GM21529 (cell line): Measurements from ENCODE around the gene DOK6.
"Not testable (repeated sequence)": the region's sequence is repeated elsewhere in the genome, so short reads cannot be mapped to it uniquely, and the experiment has no call there.

ENCODE experiments used
- ATAC-seq: cut with Tn5 transposase; IDR thresholded peaks from one replicate; pipeline ENCODE4 v1.9.1; 2021; ENCODE audit not compliant: unreplicated experiment

The DOK6 gene

GRCh38 chr18:69787825-69788547, 387.3 kb downstream of the DOK6 start:
- no peak for ATAC-seq

- ATAC-seq = no peak
Observed at GRCh38 chr18:69789794-69790193, 389.1 kb downstream of the DOK6 start.

DNA sequence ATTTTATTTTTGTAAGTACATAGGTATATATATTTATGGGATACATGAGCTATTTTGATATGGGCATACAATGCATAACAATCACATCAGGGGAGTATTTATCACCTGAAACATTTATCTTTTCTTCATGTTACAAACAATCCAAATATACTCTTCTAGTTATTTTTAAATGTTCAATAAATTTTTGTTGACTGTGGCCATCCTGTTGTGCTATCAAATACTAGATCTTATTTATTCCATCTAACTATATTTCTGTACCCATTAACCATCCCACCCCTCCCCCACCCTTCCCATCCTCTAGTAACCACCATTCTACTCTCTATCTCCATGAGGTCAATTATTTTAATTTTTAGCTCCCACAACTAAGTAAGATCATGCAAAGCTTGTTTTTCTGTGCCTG, 390.0 kb downstream of the DOK6 start:
- no peak for ATAC-seq

- ATAC-seq = no peak
Observed at GRCh38 chr18:69795791-69796190, 395.1 kb downstream of the DOK6 start.

- ATAC-seq = no peak
Observed at GRCh38 chr18:69804776-69805501, 404.3 kb downstream of the DOK6 start.

GRCh38 chr18:69808399-69808798, 407.7 kb downstream of the DOK6 start:
- ATAC-seq = no peak

DNA sequence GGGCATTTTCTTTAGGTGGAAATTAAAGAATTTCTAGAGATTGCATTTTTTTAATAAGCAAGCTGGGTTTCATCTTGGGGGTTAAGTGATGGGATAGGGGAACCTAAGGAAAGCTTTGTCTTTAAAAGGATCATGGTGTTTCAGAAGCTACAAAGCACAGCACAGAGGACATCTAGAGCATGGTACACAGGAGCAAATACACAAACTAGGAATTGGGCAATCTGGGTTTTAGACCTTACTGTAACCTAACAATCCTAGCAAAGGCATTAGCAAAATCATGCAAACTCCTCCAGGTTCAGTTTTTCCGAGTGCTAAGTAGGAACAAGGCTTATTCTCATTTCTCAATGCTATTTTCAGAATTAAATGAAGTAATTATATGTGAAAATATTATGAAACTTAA, 412.9 kb downstream of the DOK6 start:
- no peak for ATAC-seq

- ATAC-seq = no peak
Observed at GRCh38 chr18:69814861-69815385, 414.2 kb downstream of the DOK6 start.

- ATAC-seq = no peak
Observed at GRCh38 chr18:69817335-69817940, 416.8 kb downstream of the DOK6 start.

DNA sequence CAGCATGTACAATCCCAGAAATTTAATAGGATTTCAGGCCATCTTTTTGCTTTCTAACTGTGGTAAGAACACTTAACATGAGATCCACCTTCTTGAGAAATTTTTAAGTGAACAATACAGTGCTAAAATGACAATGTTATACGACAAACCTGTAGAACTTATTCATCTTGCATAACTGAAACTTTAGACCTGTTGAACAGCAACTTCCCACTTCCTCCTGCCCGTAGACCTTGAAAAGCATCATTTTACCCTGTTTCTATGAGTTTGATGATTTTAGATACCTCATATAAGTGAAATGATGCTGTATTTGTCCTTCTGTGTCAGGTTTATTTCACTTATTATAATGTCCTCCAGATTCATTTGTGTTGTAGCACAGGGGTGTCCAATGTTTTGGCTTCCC, 418.8 kb downstream of the DOK6 start:
- ATAC-seq = no peak

- no peak for ATAC-seq
Observed at GRCh38 chr18:69820538-69820937, 419.9 kb downstream of the DOK6 start.

- ATAC-seq = no peak
Observed at GRCh38 chr18:69830189-69830588, 429.5 kb downstream of the DOK6 start.

DNA sequence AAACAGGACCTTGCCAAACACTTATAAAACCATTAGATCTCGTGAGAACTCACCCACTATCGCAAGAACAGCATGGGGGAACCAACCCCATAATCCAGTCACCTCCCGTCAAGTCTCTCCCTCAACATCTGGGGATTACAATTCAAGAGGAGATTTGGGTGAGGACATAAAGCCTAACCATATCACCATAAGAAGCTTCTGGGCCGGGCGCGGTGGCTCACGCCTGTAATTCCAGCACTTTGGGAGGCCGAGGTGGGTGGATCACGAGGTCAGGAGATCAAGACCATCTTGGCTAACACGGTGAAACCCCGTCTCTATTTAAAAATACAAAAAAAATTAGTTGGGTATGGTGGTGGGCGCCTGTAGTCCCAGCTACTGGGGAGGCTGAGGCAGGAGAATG, 434.3 kb downstream of the DOK6 start:
- ATAC-seq = not testable (repeated sequence)

DNA sequence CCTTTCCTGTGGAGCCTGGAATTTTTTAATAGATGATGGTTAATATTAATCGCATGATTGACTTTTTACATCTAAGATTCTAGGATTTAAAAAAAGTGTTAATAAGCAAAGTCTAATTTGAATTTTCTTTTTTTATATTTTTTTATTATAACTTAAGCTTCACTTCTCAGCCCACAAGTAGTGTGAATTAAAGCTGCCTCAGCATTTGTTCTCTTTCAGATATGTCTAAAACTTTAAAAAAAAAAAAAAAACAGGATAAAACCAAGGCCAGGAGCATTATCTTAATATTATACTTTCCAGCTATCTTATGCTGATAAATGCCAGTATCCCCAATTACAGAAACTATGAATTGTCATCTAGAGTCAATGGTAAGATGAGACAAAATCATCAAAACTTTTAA, 437.3 kb downstream of the DOK6 start:
- ATAC-seq = no peak

DNA sequence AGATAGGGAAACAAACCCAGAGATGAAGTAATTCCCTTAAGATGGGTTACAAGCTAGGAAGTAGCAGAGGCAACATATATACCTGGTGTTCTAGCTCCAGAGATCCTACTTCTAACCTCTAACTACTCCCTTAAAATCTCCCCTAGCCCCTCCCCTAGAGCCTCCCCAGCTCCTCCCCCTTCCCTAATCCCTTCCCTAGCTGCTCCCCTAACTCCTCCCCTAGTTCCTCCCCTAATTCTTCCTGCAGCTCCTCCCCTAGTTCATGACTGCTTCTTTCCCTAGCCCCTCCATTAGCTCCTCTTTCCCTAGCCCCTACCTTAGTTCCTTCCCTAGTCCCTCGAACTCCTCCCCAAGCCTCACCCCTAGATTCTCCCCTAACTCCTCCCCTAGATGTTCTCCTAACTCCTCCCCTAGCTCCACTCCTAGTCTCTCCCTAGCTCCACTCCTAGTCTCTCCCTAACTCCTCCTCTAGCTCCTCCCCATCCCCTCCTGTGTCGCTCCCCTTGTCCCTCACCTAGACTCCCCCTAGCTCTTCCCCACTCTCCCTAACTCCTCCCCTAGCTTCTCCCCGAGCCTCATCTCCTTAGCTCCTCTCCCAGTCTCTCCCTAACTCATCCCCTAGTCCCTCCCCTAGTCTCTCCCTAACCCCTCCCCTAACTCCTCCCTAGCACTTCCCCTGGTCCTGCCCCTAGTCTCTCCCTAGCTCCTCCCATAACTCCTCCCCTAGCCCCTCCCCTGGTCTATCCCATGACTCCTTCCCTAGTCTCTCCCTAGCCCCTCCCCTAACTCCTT, 438.1 kb downstream of the DOK6 start:
- ATAC-seq = peak; percentile 62

- no peak for ATAC-seq
Observed at GRCh38 chr18:69839497-69839896, 438.8 kb downstream of the DOK6 start.

DNA sequence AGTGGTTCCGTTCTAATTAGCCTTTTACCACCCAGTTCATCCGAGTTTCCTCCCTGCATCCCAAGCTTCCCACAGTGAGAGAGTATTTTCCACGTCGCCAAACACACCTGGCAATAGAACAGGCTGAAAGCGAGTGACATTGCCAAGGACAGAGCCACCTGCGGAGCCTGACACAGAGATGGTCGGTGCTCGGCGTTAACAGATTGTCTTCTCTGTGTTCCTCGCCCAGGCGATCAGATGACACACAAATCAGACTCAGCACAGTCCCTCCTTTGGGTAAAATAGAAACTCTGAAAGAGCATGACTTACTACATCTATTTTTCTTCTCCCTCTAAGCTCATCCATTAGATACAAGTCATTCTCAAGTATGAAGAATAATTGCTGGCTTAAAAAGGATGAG, 439.3 kb downstream of the DOK6 start:
- no peak for ATAC-seq

GRCh38 chr18:69840445-69840844, 439.8 kb downstream of the DOK6 start:
- ATAC-seq = no peak

DNA sequence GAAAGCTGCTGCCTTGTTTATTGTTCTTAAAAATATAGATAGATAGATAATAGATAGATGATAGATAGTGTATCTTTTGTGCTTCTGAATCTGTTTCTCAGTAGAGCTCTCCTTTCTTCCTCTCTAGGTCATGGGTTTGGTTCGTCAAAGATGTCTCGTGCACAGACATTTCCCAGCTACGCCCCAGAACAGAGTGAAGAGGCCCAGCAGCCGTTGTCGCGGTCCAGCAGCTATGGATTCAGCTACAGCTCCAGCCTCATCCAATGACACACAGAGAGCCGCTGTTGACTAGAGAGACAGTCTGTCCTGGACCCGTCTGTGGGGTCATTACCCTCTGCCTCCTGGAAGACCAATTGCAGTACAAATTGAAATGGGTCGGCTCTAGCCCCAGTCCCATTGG, 440.4 kb downstream of the DOK6 start:
- no peak for ATAC-seq

GRCh38 chr18:69843015-69843414, 442.3 kb downstream of the DOK6 start:
- no peak for ATAC-seq

GRCh38 chr18:69844656-69845055, 444.0 kb downstream of the DOK6 start:
- ATAC-seq = no peak
